ENCODE measurements around the gene MAPK14.

MAPK14 gene

DNA sequence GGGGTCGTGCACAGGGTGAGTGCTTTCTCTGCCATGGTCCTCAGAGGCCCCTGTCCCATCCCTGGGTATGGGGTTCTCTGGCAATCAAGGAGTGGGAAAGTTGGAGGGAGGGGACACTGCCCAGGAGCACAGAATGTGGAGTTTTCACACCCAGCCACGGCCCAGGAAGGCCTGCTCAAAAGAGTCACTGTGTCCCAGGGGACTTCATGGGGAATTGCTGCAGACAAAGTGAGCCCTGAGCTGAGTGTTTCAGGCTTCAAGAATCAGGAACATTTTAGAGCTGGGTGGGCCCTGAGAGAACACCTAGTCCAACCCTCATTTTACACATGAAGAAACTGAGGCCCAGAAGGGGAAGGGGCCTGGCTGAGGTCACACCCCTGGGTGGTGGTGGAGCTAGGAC is 108.4 kb downstream of the MAPK14 start:
- no peak for DNase-seq (ENCODE audit: low spot score)

DNA sequence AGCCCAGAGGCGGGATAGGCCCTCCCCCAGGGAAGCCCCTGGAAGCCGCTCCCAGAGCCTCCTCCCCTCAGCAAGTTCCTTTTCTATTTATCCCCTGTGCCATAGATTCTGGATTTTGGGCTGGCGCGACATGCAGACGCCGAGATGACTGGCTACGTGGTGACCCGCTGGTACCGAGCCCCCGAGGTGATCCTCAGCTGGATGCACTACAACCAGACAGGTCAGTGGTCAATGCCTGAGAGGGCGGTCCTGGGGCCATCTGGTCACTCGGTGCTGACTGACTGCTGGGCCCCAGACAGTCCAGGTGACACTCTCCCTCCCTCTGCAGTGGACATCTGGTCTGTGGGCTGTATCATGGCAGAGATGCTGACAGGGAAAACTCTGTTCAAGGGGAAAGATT is 108.9 kb downstream of the MAPK14 start:
- DNase-seq (ENCODE audit: low spot score): no peak

DNA sequence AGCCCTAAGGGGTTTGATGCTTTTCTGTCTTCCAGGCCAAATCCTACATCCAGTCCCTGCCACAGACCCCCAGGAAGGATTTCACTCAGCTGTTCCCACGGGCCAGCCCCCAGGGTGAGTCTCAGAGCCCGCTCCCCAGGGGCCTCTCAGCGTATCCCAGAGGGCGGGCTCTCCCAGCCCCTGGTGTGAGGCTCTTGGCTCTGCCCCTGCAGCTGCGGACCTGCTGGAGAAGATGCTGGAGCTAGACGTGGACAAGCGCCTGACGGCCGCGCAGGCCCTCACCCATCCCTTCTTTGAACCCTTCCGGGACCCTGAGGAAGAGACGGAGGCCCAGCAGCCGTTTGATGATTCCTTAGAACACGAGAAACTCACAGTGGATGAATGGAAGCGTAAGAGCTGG is 111.1 kb downstream of the MAPK14 start:
- DNase-seq (ENCODE audit: low spot score): no peak

DNA sequence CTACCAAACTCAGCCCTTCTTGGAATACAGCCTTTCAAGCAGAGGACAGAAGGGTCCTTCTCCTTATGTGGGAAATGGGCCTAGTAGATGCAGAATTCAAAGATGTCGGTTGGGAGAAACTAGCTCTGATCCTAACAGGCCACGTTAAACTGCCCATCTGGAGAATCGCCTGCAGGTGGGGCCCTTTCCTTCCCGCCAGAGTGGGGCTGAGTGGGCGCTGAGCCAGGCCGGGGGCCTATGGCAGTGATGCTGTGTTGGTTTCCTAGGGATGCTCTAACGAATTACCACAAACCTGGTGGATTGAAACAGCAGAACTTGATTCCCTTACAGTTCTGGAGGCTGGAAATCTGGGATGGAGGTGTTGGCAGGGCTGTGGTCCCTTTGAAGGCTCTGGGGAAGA is 111.8 kb downstream of the MAPK14 start:
- DNase-seq (ENCODE audit: low spot score): no peak

DNA sequence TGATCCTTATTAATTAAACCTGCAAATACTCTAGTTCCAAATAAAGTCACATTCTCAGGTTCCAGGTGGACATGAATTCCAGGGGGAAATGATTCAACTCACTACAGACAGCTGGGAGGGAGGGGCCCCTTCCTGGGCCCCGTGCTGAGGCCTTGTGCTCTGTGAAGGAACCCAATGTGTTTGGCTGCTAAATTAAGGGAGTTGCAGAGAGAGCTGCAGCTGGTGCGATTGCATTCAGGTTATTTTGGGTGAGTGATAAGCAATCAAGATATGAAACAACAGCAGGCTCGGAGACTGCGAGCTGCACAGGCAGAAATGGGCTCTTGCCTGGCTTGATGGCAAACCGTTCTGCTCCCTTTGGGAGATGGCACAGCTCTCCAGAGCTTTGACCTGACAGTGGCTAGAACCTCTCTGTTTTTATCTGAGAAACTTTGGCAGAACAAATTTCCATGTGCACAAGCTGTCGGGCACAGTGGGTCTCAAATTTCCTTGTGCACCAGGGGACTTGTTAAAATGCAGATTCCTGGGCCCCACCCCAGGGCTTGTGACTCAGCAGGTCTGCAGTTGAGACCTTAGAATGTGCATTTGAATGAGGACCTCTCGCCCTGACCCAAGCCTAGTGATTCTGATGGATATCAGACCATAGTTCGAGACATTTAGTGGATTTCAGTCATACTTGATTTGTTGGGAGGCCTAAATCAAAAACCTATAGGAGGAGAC is 112.5 kb downstream of the MAPK14 start:
- no peak for DNase-seq (ENCODE audit: low spot score)

DNA sequence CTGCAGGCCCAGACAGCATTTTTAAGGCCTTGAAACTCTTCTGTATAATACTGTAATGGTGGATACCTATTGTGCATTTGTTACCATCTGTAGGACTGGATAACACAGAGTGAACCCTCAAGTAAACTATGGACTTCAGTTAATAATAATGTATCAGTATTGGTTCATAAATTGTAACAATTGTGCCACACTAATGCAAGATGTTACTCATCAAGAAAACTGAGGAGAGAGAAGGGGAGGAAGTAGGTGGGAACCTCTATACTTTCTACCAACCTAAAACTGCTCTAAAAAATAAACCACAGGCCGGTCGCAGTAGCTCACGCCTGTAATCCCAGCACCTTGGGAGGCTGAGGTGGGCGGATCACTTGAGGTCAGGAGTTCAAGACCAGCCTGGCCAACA is 113.5 kb downstream of the MAPK14 start:
- no peak for DNase-seq (ENCODE audit: low spot score)

DNA sequence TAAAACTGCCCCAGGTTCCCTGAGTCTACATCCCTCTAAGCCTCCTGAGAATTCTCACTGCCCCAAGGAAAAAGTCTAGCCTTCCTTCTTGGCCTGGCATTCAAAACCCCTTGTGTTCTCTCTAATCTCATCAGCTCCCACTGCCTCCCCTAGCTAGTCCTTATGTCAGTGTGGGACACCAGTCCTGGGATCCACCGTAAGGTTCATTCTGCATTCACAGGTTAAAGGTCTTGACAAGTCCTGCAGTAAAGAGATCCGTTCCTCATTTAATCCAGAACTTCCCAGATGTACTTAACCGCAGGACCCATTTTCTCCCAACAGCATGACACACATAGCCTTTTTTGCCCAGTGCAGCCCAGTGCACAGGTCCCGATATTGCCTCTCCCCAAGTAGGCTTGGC is 114.4 kb downstream of the MAPK14 start:
- DNase-seq (ENCODE audit: low spot score): no peak

DNA sequence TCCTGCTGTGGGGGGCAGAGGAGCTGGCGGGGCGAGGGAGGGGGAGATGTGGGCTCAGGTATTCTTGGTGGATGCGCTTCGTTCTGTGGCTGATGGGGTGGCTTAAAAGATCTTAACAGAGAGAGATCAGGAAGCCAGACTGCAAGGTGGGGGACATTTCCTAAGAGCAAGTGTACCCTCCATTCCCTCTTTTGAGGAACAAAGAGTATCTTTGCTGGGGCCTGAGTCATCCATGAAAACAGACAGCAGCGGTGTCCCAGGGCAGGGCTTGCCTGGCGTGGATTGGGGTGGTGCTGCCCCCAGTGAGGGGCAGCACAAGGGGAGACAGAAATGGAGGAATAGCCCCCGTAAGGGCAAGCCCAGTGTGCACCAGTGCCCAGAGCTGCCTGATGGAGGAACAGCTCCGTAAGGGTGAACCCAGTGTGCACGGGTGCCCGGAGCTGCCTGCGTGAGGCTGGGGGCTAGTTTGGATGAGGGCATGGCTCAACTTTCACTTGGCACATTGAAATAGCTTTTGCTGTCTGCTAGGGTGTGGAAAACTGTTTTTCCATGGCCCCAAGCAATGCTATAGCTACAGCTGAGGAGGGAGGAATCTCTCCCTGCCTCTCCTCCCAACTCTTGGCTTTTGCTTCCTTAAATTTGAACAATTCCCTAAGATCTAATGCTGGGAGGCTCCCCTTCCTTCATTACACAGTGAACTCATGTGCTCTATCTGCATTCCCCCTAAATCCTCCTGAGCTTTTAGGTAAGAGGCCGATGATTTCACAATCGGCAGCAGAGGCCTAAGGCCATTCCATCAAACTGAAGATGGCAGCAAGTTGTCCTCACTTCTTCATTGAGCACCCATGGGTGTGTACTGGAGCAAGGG is 115.6 kb downstream of the MAPK14 start:
- no peak for DNase-seq (ENCODE audit: low spot score)

DNA sequence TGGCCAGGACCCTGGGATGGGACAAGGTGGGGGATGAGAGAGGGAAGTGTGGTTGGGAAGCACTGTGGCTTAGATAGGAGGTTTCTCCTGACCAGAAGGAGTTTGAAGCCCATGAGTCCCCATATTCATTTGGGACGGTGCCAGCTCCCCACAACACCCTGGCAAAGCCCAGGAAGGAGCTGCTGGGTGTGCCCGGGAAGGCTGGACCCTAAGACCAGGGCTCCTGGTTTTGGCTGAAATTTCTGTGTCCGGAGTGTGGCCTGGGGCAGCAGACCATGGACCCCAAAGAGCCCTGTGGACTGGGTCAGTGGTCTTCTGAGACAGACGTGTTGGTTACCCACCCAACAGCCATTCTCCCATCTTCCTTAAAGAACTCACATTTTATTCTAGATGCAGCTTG is 117.9 kb downstream of the MAPK14 start:
- DNase-seq (ENCODE audit: low spot score): no peak

DNA sequence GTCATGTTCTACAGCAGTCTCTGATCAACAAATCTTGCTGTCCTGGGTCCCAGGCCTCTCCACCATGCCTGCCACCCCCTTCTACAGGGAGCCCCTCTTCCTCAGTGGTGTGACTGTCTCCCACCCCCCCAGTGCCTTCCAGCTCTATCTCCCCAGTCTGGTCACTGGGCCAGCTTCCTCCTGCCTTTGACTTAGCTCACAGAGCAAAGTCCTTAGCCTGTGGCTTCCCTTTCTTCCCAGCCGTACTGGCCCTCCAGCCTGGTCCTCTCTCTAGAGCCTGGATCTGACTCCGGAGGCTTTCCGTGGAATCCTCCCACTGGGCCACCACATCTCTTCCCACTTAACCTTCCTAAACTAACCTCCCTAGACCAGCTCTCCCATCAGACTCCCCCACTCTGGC is 119.7 kb downstream of the MAPK14 start:
- DNase-seq (ENCODE audit: low spot score): no peak

DNA sequence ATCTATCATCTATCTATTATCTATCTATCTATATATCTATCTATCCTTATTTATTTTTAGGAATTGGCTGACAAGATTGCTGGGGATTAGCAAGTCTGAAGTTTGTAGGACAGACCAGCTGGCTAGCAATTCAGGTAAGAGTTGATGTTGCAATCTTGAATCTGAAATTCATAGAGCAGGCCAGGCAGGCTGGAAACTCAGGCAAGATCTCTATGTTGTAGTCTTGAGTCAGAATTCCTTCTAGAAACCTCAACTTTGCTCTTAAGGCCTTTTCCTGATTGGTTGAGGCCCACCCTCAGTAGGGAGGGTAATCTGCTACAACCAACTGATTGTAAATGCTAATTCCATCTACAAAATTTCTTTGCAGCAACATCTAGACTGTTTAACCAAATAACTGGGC is 121.9 kb downstream of the MAPK14 start:
- no peak for DNase-seq (ENCODE audit: low spot score)

DNA sequence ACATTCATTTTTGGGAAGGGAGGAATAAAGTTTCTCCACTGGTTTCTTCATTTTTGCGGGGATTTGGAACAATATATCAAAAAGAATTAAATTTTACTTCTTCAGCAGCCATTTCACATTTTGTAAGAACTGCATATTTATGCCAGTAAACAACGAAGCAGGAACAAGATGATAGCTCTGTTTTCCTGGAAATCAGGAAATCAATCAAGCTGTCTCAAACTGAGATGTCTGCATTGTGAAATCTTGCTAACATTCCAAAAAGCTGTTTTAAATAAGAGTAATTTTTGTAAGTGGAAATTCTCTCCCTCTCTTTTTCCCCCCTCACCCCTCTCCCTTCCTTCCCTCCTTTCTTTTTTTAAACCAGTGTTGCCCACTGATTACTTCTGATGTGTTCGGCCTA is 122.7 kb downstream of the MAPK14 start:
- no peak for DNase-seq (ENCODE audit: low spot score)

DNA sequence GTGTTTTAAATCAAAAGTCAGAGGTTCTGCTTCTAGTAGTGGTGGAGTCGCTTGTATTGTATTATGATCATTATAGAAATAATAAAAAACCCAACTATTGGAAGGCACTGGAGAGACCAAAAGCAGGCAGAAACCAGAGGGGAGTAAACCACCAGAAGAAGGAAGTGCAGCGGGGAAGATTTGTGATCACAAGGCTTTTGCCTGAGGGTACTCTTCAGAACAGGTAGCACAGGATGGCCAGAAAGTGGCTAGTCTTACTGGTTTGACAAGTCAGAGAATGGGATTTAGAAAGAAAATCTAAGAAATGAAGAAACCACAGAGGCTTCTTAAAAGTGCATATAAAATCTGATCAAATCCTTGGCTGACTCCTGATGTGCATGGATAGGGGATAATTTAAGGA is 126.7 kb downstream of the MAPK14 start:
- DNase-seq (ENCODE audit: low spot score): no peak

DNA sequence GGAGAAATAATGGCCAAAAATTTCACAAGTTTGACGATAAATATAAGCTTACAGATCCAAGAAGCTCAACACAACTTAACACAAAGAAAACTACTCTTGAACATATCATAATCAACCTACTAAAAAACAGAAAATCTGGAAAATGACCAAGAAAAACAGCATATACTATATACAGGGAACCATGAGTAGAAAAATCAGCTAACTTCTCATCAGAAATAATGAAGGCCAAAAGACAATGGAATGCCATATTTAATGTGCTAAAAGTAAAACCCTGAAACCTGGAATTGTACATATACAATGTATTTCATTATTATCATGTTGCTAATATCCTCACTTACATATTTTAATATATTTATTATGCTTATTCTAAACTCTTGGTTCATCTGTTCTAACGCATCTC is 128.1 kb downstream of the MAPK14 start:
- no peak for DNase-seq (ENCODE audit: low spot score)

DNA sequence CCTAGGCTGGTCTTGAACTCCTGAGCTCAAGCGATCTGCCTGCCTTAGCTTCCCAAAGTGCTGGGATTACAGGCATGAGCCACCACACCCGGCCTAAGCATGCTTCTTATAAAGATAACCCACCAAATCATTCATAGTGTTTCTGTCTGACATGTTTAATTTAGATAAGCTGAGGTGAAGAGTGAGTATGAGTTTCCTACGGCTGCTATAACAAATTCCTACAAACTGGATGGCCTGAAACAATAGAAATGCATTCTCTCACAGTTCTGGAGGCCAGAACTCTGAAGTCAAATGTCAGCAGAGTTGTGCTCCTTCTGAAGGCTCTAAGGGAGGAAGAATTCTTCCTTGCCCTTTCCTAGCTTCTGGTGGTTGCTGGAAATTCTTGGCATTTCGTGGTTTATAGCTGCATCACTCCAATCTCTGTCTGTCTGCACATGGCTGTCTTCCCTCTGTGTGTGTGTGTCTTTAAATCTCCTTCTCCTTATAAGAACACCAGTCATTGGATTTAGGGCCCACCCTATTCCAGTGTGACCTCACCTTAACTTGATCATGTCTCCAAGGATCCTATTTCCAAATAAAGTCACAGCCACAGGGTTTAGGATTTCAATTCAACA is 132.6 kb downstream of the MAPK14 start:
- no peak for DNase-seq (ENCODE audit: low spot score)

All from LoVo (cell line).